H1 (cell line): ENCODE measurements around the gene CFHR1. TPM values are rescaled to one million over a fixed set of nuclear protein-coding genes. Genes with fewer than 3 reads are reported as not detected.
"Not testable (repeated sequence)": the region's sequence is repeated elsewhere in the genome, so short reads cannot be mapped to it uniquely, and the experiment has no call there.

Experiments
- CTCF ChIA-PET: fragments of 300-600 bp; sonication (Branson Sonifier 250); formaldehyde crosslinking; loops from one replicate; lab custom pipeline; 2021; ENCODE audit not compliant: partially characterized antibody; lab: Charles Lee
- POLR2A ChIA-PET: fragments of 300-600 bp; sonication (Branson Sonifier 250); formaldehyde crosslinking; loops from one replicate; lab custom pipeline; 2021; ENCODE audit warnings: inconsistent platforms; ENCODE audit not compliant: partially characterized antibody; lab: Charles Lee
- DNase-seq, 2 experiments: peaks; one replicate each; pipeline versions ENCODE4 v3.0.0 to v3.0.0-alpha.2; 2010 to 2022; ENCODE audit warnings: low spot score in 2 of 2, low read depth in 1 of 2, mixed read lengths in 1 of 2
- FAIRE-seq: peaks from 2 replicates; lab custom pipeline; 2011; peaks lifted over from hg19 to GRCh38; lab: Jason Lieb, UNC
- H2AFZ ChIP-seq: 2 replicates; pipeline ENCODE4 v1.8.1; 2012; ENCODE audit warnings: low read length, inconsistent platforms
- H2AK5ac ChIP-seq: 2 replicates; pipeline ENCODE4 v1.6.1; 2013; ENCODE audit warnings: low read depth, low read length
- H2BK120ac ChIP-seq: replicated peaks from 2 replicates; pipeline ENCODE3; 2013; ENCODE audit warnings: low read depth, low read length, inconsistent platforms
- H2BK12ac ChIP-seq: 2 replicates; pipeline ENCODE4 v1.6.1; 2013; ENCODE audit warnings: low read depth, low read length
- H2BK15ac ChIP-seq: 2 replicates; pipeline ENCODE4 v1.6.1; 2013; ENCODE audit warnings: low read length
- H2BK20ac ChIP-seq: 2 replicates; pipeline ENCODE4 v1.6.1; 2013; ENCODE audit warnings: low read length
- H2BK5ac ChIP-seq: 2 replicates; pipeline ENCODE4 v1.6.1; 2013; ENCODE audit warnings: low read depth, low read length
- H3K14ac ChIP-seq: 2 replicates; pipeline ENCODE4 v1.6.1; 2013; ENCODE audit warnings: inconsistent platforms; ENCODE audit not compliant: insufficient read length
- H3K18ac ChIP-seq: 2 replicates; pipeline ENCODE4 v1.6.1; 2013; ENCODE audit warnings: low read length; ENCODE audit errors: extremely low read depth
- H3K23ac ChIP-seq: 2 replicates; pipeline ENCODE4 v1.6.1; 2013; ENCODE audit warnings: inconsistent platforms; ENCODE audit not compliant: insufficient read length
- H3K23me2 ChIP-seq: 2 replicates; pipeline ENCODE4 v1.6.1; 2013; ENCODE audit warnings: low read depth, low read length
- H3K27ac ChIP-seq: 2 replicates; pipeline ENCODE4 v1.6.1; 2011; ENCODE audit warnings: low read depth, low read length, inconsistent platforms
- H3K27me3 ChIP-seq, 4 experiments: replicated peaks in 1 of 4; 1 replicate in 1 of 4; 2 replicates in 3 of 4; pipeline versions ENCODE4 v1.6.1 to v1.8.1; 2011 to 2013; ENCODE audit warnings: low read length in 3 of 4, mild to moderate bottlenecking in 3 of 4, inconsistent platforms in 2 of 4, mixed read lengths in 2 of 4, moderate library complexity in 1 of 4; ENCODE audit not compliant: control insufficient read depth in 3 of 4, insufficient read depth in 3 of 4; ENCODE audit errors: extremely low read depth in 1 of 4
- H3K36me3 ChIP-seq, 4 experiments: 2 replicates each; pipeline versions ENCODE4 v1.6.1 to v1.8.1; 2011 to 2013; ENCODE audit warnings: mild to moderate bottlenecking in 4 of 4, low read length in 3 of 4, moderate library complexity in 2 of 4, control low read depth in 1 of 4, inconsistent platforms in 1 of 4; ENCODE audit not compliant: insufficient read depth in 4 of 4, control insufficient read depth in 2 of 4
- H3K4ac ChIP-seq: replicated peaks from 2 replicates; pipeline ENCODE3; 2013; ENCODE audit warnings: low read length, low read depth, mixed read lengths, inconsistent platforms; ENCODE audit not compliant: insufficient read length
- H3K4me1 ChIP-seq, 4 experiments: replicated peaks in 1 of 4; 1 replicate in 1 of 4; 2 replicates in 3 of 4; pipeline versions ENCODE4 v1.6.1 to v1.8.1; 2011 to 2013; ENCODE audit warnings: low read length in 3 of 4, inconsistent platforms in 2 of 4, mixed read lengths in 1 of 4; ENCODE audit not compliant: insufficient read depth in 4 of 4, control insufficient read depth in 3 of 4
- H3K4me2 ChIP-seq, 2 experiments: 2 replicates each; pipeline versions ENCODE4 v1.6.1 to v1.8.1; 2011 to 2013; ENCODE audit warnings: low read depth in 2 of 2, low read length in 2 of 2, control low read depth in 1 of 2, inconsistent platforms in 1 of 2, mild to moderate bottlenecking in 1 of 2; ENCODE audit not compliant: insufficient read depth in 1 of 2
- H3K4me3 ChIP-seq, 4 experiments: fragments of 200-600, 300-600 bp in 1 of 4; sonication (generic), shearing (Covaris generic), sonication (Bioruptor Twin) in 1 of 4; 2 replicates each; pipeline versions ENCODE4 v1.5.1 to v1.8.1; 2011 to 2016; ENCODE audit warnings: low read length in 4 of 4, low read depth in 3 of 4, control low read depth in 2 of 4, inconsistent platforms in 2 of 4, mild to moderate bottlenecking in 2 of 4, mixed read lengths in 1 of 4, moderate library complexity in 1 of 4; ENCODE audit not compliant: insufficient read depth in 2 of 4; ENCODE audit errors: extremely low read depth in 1 of 4
- H3K56ac ChIP-seq: replicated peaks from 2 replicates; pipeline ENCODE3; 2013; ENCODE audit warnings: low read depth, mild to moderate bottlenecking, mixed read lengths, low read length, inconsistent platforms; ENCODE audit not compliant: insufficient read length
- H3K79me1 ChIP-seq: 2 replicates; pipeline ENCODE4 v1.6.1; 2013; ENCODE audit warnings: low read depth, low read length, control low read depth
- H3K79me2 ChIP-seq, 2 experiments: 2 replicates each; pipeline versions ENCODE4 v1.6.1 to v1.8.1; 2012 to 2013; ENCODE audit warnings: low read length in 2 of 2, mild to moderate bottlenecking in 2 of 2, inconsistent platforms in 1 of 2; ENCODE audit not compliant: insufficient read depth in 2 of 2, control insufficient read depth in 1 of 2
- H3K9ac ChIP-seq, 4 experiments: replicated peaks in 1 of 4; 1 replicate in 1 of 4; 2 replicates in 3 of 4; pipeline versions ENCODE4 v1.6.1 to v1.8.1; 2011 to 2013; ENCODE audit warnings: low read depth in 3 of 4, low read length in 3 of 4, control low read depth in 2 of 4, mild to moderate bottlenecking in 2 of 4, moderate library complexity in 2 of 4, inconsistent platforms in 1 of 4; ENCODE audit errors: extremely low read depth in 1 of 4
- H3K9me3 ChIP-seq, 2 experiments: 2 replicates each; pipeline versions ENCODE4 v1.6.1 to v1.8.1; 2012 to 2013; ENCODE audit warnings: mild to moderate bottlenecking in 2 of 2, moderate library complexity in 2 of 2, control low read depth in 1 of 2, inconsistent platforms in 1 of 2, low read depth in 1 of 2, low read length in 1 of 2, mixed read lengths in 1 of 2; ENCODE audit not compliant: insufficient read depth in 2 of 2
- H4K20me1 ChIP-seq, 2 experiments: replicated peaks in 1 of 2; 2 replicates each; pipeline versions ENCODE3 to v1.8.1; 2011 to 2013; ENCODE audit warnings: inconsistent platforms in 2 of 2, low read length in 2 of 2, mild to moderate bottlenecking in 1 of 2; ENCODE audit not compliant: insufficient read depth in 2 of 2, control insufficient read depth in 1 of 2
- H4K5ac ChIP-seq: 2 replicates; pipeline ENCODE4 v1.6.1; 2013; ENCODE audit warnings: low read length, low read depth, mixed read lengths, inconsistent platforms; ENCODE audit not compliant: insufficient read length
- H4K8ac ChIP-seq: 2 replicates; pipeline ENCODE4 v1.8.0; 2013; ENCODE audit warnings: mild to moderate bottlenecking, moderate library complexity, low read length, inconsistent platforms; ENCODE audit not compliant: insufficient read depth; ENCODE audit errors: extremely low read depth
- H4K91ac ChIP-seq: replicated peaks from 2 replicates; pipeline ENCODE3; 2013; ENCODE audit warnings: low read length, mixed read lengths, inconsistent platforms; ENCODE audit not compliant: insufficient read length
- WGBS, 2 experiments: shearing (Covaris generic) in 1 of 2; methylation state at CpG; one replicate each; pipeline versions ENCODE4 v1.1.6 to v1.1.7; 2013 to 2015; ENCODE audit warnings: low lambda C conversion rate in 2 of 2, mixed read lengths in 2 of 2, inconsistent platforms in 1 of 2, low coverage in 1 of 2, missing lambda C conversion rate in 1 of 2; ENCODE audit not compliant: insufficient replicate concordance in 2 of 2, insufficient coverage in 1 of 2, insufficient read length in 1 of 2; ENCODE audit errors: extremely low coverage in 1 of 2, missing lambda C conversion rate in 1 of 2; 5-methylcytosine and 5-hydroxymethylcytosine counted together
- polyA plus RNA-seq, 7 experiments: library from polyadenylated mRNA; depleted of rRNA in 3 of 7; stranded (reverse) in 5 of 7; unstranded in 2 of 7; fragments of >200 nt in 5 of 7; fragments of 200-250 nt in 2 of 7; gene quantifications; 1 replicate in 5 of 7; 2 replicates in 1 of 7; 4 replicates in 1 of 7; pipeline versions ENCODE4 v1.2.1 to v1.2.3, GENCODE V29; 2011 to 2013; ENCODE audit warnings: missing spikeins in 2 of 7, mixed read lengths in 2 of 7
- total RNA-seq: library from RNA; stranded (reverse); fragmentation: NEBNext Ultra II Directional; extraction: Animal tissue kit (Norgen Biotek cat#: 25700); gene quantifications from 2 replicates; pipeline ENCODE4 v1.2.1, GENCODE V29; 2021

CFHR1 gene
- total and polyA plus RNA-seq, 2 of the 8 experiments (the other 6 are each of a cell fraction or from before 2014, with no cell fraction given): not detected

DNA sequence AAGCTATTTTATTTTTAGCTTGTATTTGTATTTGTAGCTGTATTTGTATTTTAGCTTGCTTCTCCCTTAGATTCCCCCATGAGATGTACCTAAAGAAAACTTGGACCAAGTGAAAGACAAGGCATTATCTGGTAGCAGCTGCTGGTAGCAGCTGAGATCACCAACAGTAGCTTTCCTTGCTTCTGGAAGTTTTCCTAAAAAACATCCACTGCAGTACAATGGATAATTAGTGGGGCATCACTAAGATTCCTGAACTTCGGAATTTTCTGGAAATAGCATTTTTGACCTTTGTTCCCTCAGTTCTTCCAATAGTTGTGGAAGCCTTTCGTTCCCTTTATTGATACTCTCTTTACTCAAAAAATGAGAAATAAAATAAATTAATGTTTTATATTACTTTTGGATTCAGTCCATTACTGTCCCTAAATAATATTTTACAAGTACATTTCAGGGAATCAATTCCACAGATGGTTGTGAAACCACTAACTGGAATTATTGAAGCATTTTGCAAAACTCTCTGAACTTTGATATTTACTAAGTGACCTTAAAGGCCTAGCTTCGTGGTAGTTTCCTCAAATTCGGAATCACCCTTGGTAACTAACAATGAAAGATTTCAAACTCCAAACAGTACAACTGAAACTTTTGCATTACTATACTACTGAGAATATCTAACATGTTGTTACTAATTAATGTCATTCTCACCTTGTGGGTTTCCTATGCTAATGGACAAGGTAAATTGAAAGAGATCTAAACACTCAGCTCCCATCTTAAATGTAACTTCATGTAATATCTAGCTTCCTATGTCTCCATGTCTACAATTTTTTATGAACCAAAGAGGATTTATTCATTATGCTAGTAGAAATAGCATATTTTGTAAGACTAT lies 30.3 kb downstream of the CFHR1 start:
- H4K91ac ChIP-seq, H3K23me2 ChIP-seq, H2BK120ac ChIP-seq, H3K79me2 ChIP-seq, H2BK5ac ChIP-seq, FAIRE-seq, H3K14ac ChIP-seq, DNase-seq, H3K18ac ChIP-seq, H3K23ac ChIP-seq, H3K56ac ChIP-seq, H2BK12ac ChIP-seq, H3K4me3 ChIP-seq, H3K27me3 ChIP-seq, H4K20me1 ChIP-seq, H3K36me3 ChIP-seq, H2BK15ac ChIP-seq, H3K4ac ChIP-seq, H3K9me3 ChIP-seq, H2AFZ ChIP-seq, H3K4me2 ChIP-seq, H3K4me1 ChIP-seq, CTCF ChIA-PET, H4K5ac ChIP-seq, POLR2A ChIA-PET, H3K27ac ChIP-seq, H4K8ac ChIP-seq, H3K9ac ChIP-seq, H2AK5ac ChIP-seq, H3K79me1 ChIP-seq, H2BK20ac ChIP-seq: not testable (repeated sequence)
- WGBS, 2 experiments: 95% methylated on average over 2 of the region's 4 CpGs; no CpG with 5 or more reads in 1 of the 2 experiments
